A673 (cell line): Measurements from ENCODE around the gene INPP4B.

ENCODE experiments used
- CTCF ChIP-seq: fragments of 300-800, 200-600 bp; sonication (generic); conservative IDR thresholded peaks from 2 replicates; pipeline ENCODE4 v1.5.1; 2017; ENCODE audit warnings: low read depth, mild to moderate bottlenecking, antibody characterized with exemption, low read length, moderate library complexity, mixed read lengths
- EZH2 ChIP-seq: fragments of 200-600 bp; sonication (generic); IDR thresholded peaks from 2 replicates; pipeline ENCODE4 v1.6.1; 2017; ENCODE audit warnings: borderline replicate concordance, low read depth, mild to moderate bottlenecking, mixed read lengths, antibody characterized with exemption, low read length; ENCODE audit not compliant: poor library complexity, severe bottlenecking

- no peak for TF ChIP-seq CTCF
- no peak for TF ChIP-seq EZH2
Measured at GRCh38 chr4:142383354-142383753, 462.7 kb downstream of the INPP4B start.
